ENCODE measurements around the gene CHID1.

The CHID1 gene

GRCh38 chr11:870127-870413, 40.5 kb downstream of the CHID1 start:
- Histone ChIP-seq H3K27ac (ENCODE audit: low read depth, low read length) (0 out of 2 replicates have a peak overlapping the region, but pooled peaks have one; percentile 30), H3K4me3 (ENCODE audit: low read length) (no peak overlapping the region), H3K4me1 (ENCODE audit: insufficient read depth, low read length) (no peaks in the 10 kb centered on the region), H3K36me3 (ENCODE audit: insufficient read depth, low read length) (peaks cover 25% of the 10 kb centered on the region), H3K9me3 (ENCODE audit: insufficient read depth, low read depth, low read length) (no peaks in the 10 kb centered on the region), H3K27me3 (ENCODE audit: insufficient read depth, low read length) (no peaks in the 10 kb centered on the region), H3K9ac (ENCODE audit: low read depth, low read length) (no peak overlapping the region)
- 33% methylated on average over 8 of the region's 8 CpGs for WGBS

GRCh38 chr11:869399-870126, 41.0 kb downstream of the CHID1 start:
- H3K9me3 ChIP-seq (ENCODE audit: insufficient read depth, low read depth, low read length) = no peaks in the 10 kb centered on the region
- H3K27me3 ChIP-seq (ENCODE audit: insufficient read depth, low read length) = no peaks in the 10 kb centered on the region
- WGBS = 76% methylated on average over 25 of the region's 25 CpGs
- H3K9ac ChIP-seq (ENCODE audit: low read depth, low read length) = no peak overlapping the region
- no peak overlapping the region for H3K4me3 ChIP-seq (ENCODE audit: low read length)
- H3K4me1 ChIP-seq (ENCODE audit: insufficient read depth, low read length) = no peaks in the 10 kb centered on the region
- no peak overlapping the region for H3K27ac ChIP-seq (ENCODE audit: low read depth, low read length)
- H3K36me3 ChIP-seq (ENCODE audit: insufficient read depth, low read length) = peaks cover 20% of the 10 kb centered on the region

DNA sequence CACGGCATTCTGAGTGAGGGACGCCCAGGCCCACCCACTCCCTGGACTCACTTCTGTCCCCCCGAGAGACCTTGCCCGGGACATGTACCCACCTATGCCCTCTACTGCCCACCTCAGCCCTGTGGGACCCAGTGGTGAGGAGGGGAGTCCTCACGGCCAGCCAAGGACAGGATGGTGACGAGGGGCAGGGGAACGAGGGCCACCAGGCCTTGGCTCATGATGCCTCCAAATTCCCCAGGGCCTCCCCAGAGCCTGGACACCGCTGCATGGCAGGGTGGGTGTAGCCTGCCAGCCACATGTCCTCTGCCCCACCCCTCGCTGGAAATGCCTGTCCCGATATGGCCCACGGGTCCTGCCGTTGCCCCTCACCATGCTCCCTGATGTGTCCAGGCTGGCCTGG, 41.8 kb downstream of the CHID1 start:
- Histone ChIP-seq H3K36me3 (ENCODE audit: insufficient read depth, low read length) (peaks cover 16% of the 10 kb centered on the region; the same call in 1 of the 2 replicates), H3K9ac (ENCODE audit: low read depth, low read length) (no peak overlapping the region), H3K4me1 (ENCODE audit: insufficient read depth, low read length) (peaks cover 2% of the 10 kb centered on the region; the same call in 1 of the 2 replicates), H3K9me3 (ENCODE audit: insufficient read depth, low read depth, low read length) (no peaks in the 10 kb centered on the region), H3K27ac (ENCODE audit: low read depth, low read length) (no peak overlapping the region), H3K27me3 (ENCODE audit: insufficient read depth, low read length) (no peaks in the 10 kb centered on the region), H3K4me3 (ENCODE audit: low read length) (no peak overlapping the region)
- 92% methylated on average over 12 of the region's 12 CpGs for WGBS

DNA sequence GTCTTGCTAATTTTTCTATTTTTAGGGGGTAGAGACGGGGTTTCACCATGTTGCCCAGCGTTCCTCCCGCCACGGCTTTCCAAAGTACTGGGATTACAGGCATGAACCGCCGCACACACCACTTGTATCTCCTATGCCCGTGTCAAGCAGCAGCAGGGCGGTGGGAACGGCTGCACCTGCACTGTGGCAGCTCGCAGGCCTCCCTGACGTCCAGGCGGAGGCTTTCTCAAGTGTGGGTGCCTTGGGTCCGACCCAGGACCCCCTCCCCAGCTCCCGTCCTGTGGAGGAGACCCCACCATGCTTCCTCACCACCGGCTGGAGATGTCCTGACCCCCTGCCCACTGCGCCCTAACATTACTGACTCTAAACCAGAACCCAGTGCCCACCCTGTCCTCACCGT, 42.2 kb downstream of the CHID1 start:
- peaks cover 6% of the 10 kb centered on the region for H3K4me1 ChIP-seq (ENCODE audit: insufficient read depth, low read length)
- H3K9me3 ChIP-seq (ENCODE audit: insufficient read depth, low read depth, low read length) = no peaks in the 10 kb centered on the region
- H3K36me3 ChIP-seq (ENCODE audit: insufficient read depth, low read length) = peaks cover 14% of the 10 kb centered on the region; the same call in 1 of the 2 replicates
- WGBS = 95% methylated on average over 17 of the region's 17 CpGs
- no peak overlapping the region for H3K9ac ChIP-seq (ENCODE audit: low read depth, low read length)
- H3K4me3 ChIP-seq (ENCODE audit: low read length) = no peak overlapping the region
- no peaks in the 10 kb centered on the region for H3K27me3 ChIP-seq (ENCODE audit: insufficient read depth, low read length)
- H3K27ac ChIP-seq (ENCODE audit: low read depth, low read length) = no peak overlapping the region

DNA sequence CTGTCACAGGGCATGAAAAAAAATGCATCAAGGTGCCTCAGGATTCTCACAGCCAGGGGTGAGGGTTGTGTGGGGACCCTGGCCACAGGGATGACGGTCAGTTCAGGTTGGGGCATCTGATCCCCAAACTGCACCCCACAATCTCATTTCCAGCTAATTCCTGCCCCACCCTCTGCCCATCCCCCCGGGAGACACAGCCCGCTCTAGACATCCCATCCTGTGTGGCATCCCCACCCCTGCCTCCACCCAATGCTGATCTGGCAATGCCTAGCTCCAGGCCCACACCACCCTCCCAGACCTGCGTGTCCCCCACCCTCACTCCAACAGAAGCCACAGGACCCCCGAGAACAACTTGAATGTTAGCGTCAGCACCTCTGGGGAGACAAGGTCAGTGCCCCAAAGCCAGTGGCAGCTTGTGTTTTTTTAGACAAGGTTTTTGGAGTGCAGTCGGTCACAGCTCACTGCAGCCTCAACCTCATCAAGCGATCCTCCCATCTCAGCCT, 42.7 kb downstream of the CHID1 start:
- Histone ChIP-seq H3K36me3 (ENCODE audit: insufficient read depth, low read length) (peaks cover 14% of the 10 kb centered on the region; the same call in 1 of the 2 replicates), H3K4me1 (ENCODE audit: insufficient read depth, low read length) (peaks cover 11% of the 10 kb centered on the region), H3K4me3 (ENCODE audit: low read length) (no peak overlapping the region), H3K9me3 (ENCODE audit: insufficient read depth, low read depth, low read length) (no peaks in the 10 kb centered on the region), H3K9ac (ENCODE audit: low read depth, low read length) (no peak overlapping the region), H3K27ac (ENCODE audit: low read depth, low read length) (no peak overlapping the region), H3K27me3 (ENCODE audit: insufficient read depth, low read length) (no peaks in the 10 kb centered on the region)
- 95% methylated on average over 8 of the region's 8 CpGs for WGBS

DNA sequence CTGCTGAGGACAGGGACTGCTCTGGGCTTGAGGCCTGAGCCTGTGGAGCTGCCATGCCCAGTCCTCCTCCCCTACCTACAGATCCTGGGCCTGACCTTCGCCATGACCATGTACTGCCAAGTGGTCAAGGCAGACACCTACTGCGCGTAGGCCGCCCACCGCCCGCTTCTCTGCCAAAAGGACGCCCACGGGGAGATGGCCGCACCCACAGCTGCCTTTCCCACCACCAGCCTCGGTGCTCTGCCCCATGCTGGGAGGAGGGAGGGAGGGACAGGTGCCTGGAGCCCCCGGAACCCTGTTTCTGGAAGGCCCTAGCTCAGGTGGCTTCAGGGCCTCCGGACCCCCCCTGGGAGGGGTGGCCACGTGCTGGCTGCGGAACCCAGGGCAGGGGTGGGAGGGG, 44.1 kb downstream of the CHID1 start:
- Histone ChIP-seq H3K4me1 (ENCODE audit: insufficient read depth, low read length) (peaks cover 19% of the 10 kb centered on the region), H3K9me3 (ENCODE audit: insufficient read depth, low read depth, low read length) (no peaks in the 10 kb centered on the region), H3K27ac (ENCODE audit: low read depth, low read length) (no peak overlapping the region), H3K27me3 (ENCODE audit: insufficient read depth, low read length) (no peaks in the 10 kb centered on the region), H3K36me3 (ENCODE audit: insufficient read depth, low read length) (peaks cover 14% of the 10 kb centered on the region; the same call in 1 of the 2 replicates), H3K4me3 (ENCODE audit: low read length) (no peak overlapping the region), H3K9ac (ENCODE audit: low read depth, low read length) (no peak overlapping the region)
- WGBS = 93% methylated on average over 14 of the region's 14 CpGs

DNA sequence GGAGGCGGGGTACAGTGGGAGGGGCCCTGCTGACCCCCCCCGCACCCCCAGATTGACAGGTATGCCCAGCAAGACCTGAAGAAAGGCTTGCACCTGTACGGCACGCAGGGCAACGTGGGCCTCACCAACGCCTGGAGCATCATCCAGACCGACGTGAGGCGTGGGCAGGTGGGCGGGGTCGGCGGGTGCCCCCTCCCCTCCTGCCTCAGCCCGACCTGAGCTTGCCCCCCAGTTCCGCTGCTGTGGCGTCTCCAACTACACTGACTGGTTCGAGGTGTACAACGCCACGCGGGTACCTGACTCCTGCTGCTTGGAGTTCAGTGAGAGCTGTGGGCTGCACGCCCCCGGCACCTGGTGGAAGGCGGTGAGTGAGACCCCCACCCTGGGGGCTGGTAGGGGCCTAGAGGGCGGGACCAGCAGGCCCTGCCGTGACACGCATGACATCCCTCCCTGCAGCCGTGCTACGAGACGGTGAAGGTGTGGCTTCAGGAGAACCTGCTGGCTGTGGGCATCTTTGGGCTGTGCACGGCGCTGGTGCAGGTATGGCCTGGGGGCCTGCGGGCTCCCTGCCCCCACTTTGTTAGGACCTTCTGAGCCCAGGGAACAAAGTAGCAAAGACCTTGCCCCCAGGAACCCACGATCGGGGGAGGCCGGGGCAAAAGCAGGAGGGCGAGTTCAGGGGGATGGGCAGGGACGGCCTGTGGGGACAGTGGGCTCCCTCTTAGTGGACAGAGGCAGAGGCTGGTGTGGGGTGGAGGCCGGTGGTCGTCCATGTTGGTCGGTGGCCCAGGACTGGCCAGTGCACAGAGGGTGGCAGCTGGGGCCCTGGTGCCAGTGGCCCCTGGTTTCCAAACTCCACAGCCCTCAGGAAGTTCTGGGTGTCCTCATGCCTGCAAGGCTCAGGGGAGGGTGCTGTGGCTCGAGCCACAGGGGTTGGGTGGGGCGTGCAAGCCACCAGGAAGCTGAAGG, 44.9 kb downstream of the CHID1 start:
- H3K36me3 ChIP-seq (ENCODE audit: insufficient read depth, low read length) = peaks cover 14% of the 10 kb centered on the region; the same call in 1 of the 2 replicates
- H3K27me3 ChIP-seq (ENCODE audit: insufficient read depth, low read length) = no peaks in the 10 kb centered on the region
- H3K4me3 ChIP-seq (ENCODE audit: low read length) = no peak overlapping the region
- H3K4me1 ChIP-seq (ENCODE audit: insufficient read depth, low read length) = peaks cover 19% of the 10 kb centered on the region
- no peak overlapping the region for H3K27ac ChIP-seq (ENCODE audit: low read depth, low read length)
- no peaks in the 10 kb centered on the region for H3K9me3 ChIP-seq (ENCODE audit: insufficient read depth, low read depth, low read length)
- H3K9ac ChIP-seq (ENCODE audit: low read depth, low read length) = no peak overlapping the region
- WGBS = 92% methylated on average over 41 of the region's 41 CpGs

- WGBS = 88% methylated on average over 10 of the region's 11 CpGs
- H3K4me3 ChIP-seq (ENCODE audit: low read length) = no peak overlapping the region
- no peak overlapping the region for H3K9ac ChIP-seq (ENCODE audit: low read depth, low read length)
- peaks cover 19% of the 10 kb centered on the region for H3K4me1 ChIP-seq (ENCODE audit: insufficient read depth, low read length)
- H3K36me3 ChIP-seq (ENCODE audit: insufficient read depth, low read length) = peaks cover 14% of the 10 kb centered on the region; the same call in 1 of the 2 replicates
- no peaks in the 10 kb centered on the region for H3K9me3 ChIP-seq (ENCODE audit: insufficient read depth, low read depth, low read length)
- no peaks in the 10 kb centered on the region for H3K27me3 ChIP-seq (ENCODE audit: insufficient read depth, low read length)
- H3K27ac ChIP-seq (ENCODE audit: low read depth, low read length) = no peak overlapping the region
Observed at GRCh38 chr11:864898-865297, 45.7 kb downstream of the CHID1 start.

DNA sequence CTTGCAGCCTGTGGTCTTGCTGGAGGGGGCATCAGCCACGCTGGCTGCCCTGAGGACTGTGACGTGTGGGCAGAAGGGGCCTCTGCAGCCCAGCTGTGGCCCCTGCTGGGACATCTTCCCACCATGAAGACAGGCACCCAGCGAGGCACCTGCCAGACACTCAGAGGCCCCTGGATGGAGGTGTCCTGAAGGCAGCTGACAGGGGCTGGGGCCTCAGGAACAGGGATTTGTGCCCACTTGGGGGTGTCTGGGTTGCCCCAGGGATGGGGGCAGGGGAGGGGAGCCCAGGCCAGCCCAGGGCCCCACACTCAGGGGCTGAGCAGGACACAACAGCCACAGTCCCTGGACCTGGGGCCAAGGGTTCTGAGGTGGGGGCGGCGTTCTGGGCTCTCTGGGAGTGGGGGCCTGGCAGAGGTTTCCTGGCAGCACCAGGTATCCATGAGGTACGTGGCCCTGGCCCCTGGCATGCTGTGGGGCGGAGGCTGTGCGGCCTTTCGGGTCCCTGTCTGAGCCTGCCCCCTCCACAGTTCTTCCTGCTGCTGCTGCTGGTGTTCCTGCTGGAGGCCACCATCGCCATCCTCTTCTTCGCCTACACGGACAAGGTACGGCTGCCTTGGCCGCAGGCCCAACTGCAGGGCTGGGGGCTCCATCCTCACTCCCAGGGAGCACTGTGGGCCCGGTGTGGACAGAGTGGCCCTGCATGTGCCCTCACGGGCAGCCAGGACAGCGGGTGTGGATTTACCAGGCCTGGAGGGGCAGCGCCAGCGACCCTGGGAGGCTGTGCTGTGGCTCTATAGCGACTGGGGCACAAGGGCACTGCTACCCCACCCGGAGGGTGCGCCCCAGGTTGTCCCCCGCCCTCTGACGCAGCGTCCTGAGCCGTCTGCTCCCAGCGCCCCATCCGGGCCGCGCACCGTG, 46.4 kb downstream of the CHID1 start:
- Histone ChIP-seq H3K4me3 (ENCODE audit: low read length) (no peak overlapping the region), H3K4me1 (ENCODE audit: insufficient read depth, low read length) (peaks cover 19% of the 10 kb centered on the region)

DNA sequence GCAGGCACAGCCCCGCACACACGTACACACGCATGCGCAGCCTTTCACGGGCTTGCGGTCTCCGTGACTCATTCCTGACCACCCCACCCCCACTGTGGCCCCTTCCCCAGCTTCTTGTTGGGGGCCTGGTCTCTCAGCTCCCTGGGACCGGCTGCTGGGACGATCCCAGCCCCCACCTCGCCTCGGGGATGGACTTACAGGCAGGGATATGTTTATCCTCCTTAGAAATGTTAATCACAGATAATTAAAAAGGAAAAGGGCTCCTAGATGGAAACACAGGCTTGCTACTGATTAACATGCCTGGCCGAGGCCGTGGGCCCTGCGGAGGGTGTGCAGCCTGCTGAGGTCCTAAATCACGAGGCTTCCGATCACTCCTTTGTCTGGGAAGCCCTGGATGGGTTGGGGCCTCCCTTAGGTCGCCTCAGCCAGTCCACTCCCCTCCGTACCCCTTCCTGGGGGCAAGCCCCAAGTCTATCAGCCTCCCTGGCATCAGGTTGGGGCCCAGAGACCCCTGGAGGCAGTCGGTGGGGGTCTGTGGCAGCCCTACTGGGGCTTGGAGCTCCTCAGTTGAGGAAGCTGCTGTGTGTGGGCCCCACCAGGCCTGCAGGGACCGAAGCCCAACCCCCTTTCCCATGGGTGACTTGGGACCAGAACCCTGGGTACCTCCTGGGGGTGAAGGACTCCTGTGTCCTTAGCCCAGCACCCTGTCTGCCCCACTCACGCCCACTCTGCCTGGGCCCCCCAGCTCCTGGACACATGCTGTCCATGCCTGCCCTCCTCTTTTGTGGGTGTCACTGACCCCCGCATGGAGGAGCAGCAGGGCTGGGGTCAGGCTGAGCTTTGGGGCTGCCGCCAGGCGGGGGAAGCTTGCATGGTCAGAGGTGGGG, 47.3 kb downstream of the CHID1 start:
- H3K27ac ChIP-seq (ENCODE audit: low read depth, low read length) = peak overlapping the region; percentile 86
- no peaks in the 10 kb centered on the region for H3K9me3 ChIP-seq (ENCODE audit: insufficient read depth, low read depth, low read length)
- H3K4me1 ChIP-seq (ENCODE audit: insufficient read depth, low read length) = peaks cover 19% of the 10 kb centered on the region
- no peaks in the 10 kb centered on the region for H3K27me3 ChIP-seq (ENCODE audit: insufficient read depth, low read length)
- WGBS = 27% methylated on average over 24 of the region's 24 CpGs
- peaks cover 6% of the 10 kb centered on the region; the same call in 1 of the 2 replicates for H3K36me3 ChIP-seq (ENCODE audit: insufficient read depth, low read length)
- no peak overlapping the region; the same call in 1 of the 2 replicates for H3K4me3 ChIP-seq (ENCODE audit: low read length)
- H3K9ac ChIP-seq (ENCODE audit: low read depth, low read length) = peak overlapping the region; percentile 59

More for the DNA sequence above, 46.4 kb downstream of the CHID1 start:
- Histone ChIP-seq H3K27me3 (ENCODE audit: insufficient read depth, low read length) (no peaks in the 10 kb centered on the region), H3K27ac (ENCODE audit: low read depth, low read length) (no peak overlapping the region), H3K9ac (ENCODE audit: low read depth, low read length) (peak overlapping the region; percentile 59; the same call in 1 of the 2 replicates), H3K36me3 (ENCODE audit: insufficient read depth, low read length) (peaks cover 13% of the 10 kb centered on the region; the same call in 1 of the 2 replicates), H3K9me3 (ENCODE audit: insufficient read depth, low read depth, low read length) (no peaks in the 10 kb centered on the region)
- 95% methylated on average over 31 of the region's 31 CpGs for WGBS

Data from HUES64 (cell line).